Measurements from ENCODE around the gene STPG2.

Gene STPG2

GRCh38 chr4:97812768-97813167 is 330.5 kb downstream of the STPG2 start:
- Histone ChIP-seq H3K27ac (ENCODE audit: low read length) (no peak overlapping the region), H3K79me2 (ENCODE audit: low read length) (no peaks in the 10 kb centered on the region), H3K36me3 (replicated peaks; ENCODE audit: low read depth, low read length) (no peaks in the 10 kb centered on the region), H3K9me3 (ENCODE audit: insufficient read depth, low read length) (no peaks in the 10 kb centered on the region), H3K4me3 (ENCODE audit: low read length) (no peak overlapping the region), H3K9ac (ENCODE audit: low read length) (no peak overlapping the region), H4K20me1 (ENCODE audit: insufficient read depth, low read length) (no peaks in the 10 kb centered on the region), H2AFZ (ENCODE audit: low read depth, low read length) (no peak overlapping the region), H3K4me1 (ENCODE audit: low read length) (peaks cover 12% of the 10 kb centered on the region), H3K4me2 (ENCODE audit: low read length) (no peak overlapping the region), H3K27me3 (ENCODE audit: low read depth, low read length) (no peaks in the 10 kb centered on the region)
- TF ChIP-seq EZH2phosphoT487 (IDR thresholded peaks at IDR 0.05; ENCODE audit: low read depth) (no peak), CTCF (IDR thresholded peaks at IDR 0.05; ENCODE audit: low read depth, low read length) (no peak)

GRCh38 chr4:97786306-97786920 is 356.9 kb downstream of the STPG2 start:
- peaks cover 9% of the 10 kb centered on the region for H3K4me1 ChIP-seq (ENCODE audit: low read length)
- no peaks in the 10 kb centered on the region for H3K36me3 ChIP-seq (replicated peaks; ENCODE audit: low read depth, low read length)
- TF ChIP-seq EZH2phosphoT487 (IDR thresholded peaks at IDR 0.05; ENCODE audit: low read depth) (no peak), CTCF (IDR thresholded peaks at IDR 0.05; ENCODE audit: low read depth, low read length) (no peak)
- H3K9me3 ChIP-seq (ENCODE audit: insufficient read depth, low read length) = no peaks in the 10 kb centered on the region
- H3K27me3 ChIP-seq (ENCODE audit: low read depth, low read length) = no peaks in the 10 kb centered on the region
- H3K27ac ChIP-seq (ENCODE audit: low read length) = no peak overlapping the region
- no peak overlapping the region for H2AFZ ChIP-seq (ENCODE audit: low read depth, low read length)
- no peaks in the 10 kb centered on the region for H4K20me1 ChIP-seq (ENCODE audit: insufficient read depth, low read length)
- H3K9ac ChIP-seq (ENCODE audit: low read length) = no peak overlapping the region
- H3K4me3 ChIP-seq (ENCODE audit: low read length) = no peak overlapping the region
- H3K79me2 ChIP-seq (ENCODE audit: low read length) = no peaks in the 10 kb centered on the region
- no peak overlapping the region for H3K4me2 ChIP-seq (ENCODE audit: low read length)

GRCh38 chr4:97778174-97778573 is 365.1 kb downstream of the STPG2 start:
- H3K36me3 ChIP-seq (replicated peaks; ENCODE audit: low read depth, low read length) = no peaks in the 10 kb centered on the region
- H3K9me3 ChIP-seq (ENCODE audit: insufficient read depth, low read length) = no peaks in the 10 kb centered on the region
- no peak overlapping the region for H3K27ac ChIP-seq (ENCODE audit: low read length)
- H3K27me3 ChIP-seq (ENCODE audit: low read depth, low read length) = no peaks in the 10 kb centered on the region
- H3K4me2 ChIP-seq (ENCODE audit: low read length) = no peak overlapping the region
- no peak overlapping the region for H2AFZ ChIP-seq (ENCODE audit: low read depth, low read length)
- H3K4me1 ChIP-seq (ENCODE audit: low read length) = no peaks in the 10 kb centered on the region
- no peak overlapping the region for H3K9ac ChIP-seq (ENCODE audit: low read length)
- no peak for TF ChIP-seq CTCF (IDR thresholded peaks at IDR 0.05; ENCODE audit: low read depth, low read length)
- no peak for TF ChIP-seq EZH2phosphoT487 (IDR thresholded peaks at IDR 0.05; ENCODE audit: low read depth)
- no peaks in the 10 kb centered on the region for H4K20me1 ChIP-seq (ENCODE audit: insufficient read depth, low read length)
- H3K4me3 ChIP-seq (ENCODE audit: low read length) = no peak overlapping the region
- H3K79me2 ChIP-seq (ENCODE audit: low read length) = no peaks in the 10 kb centered on the region

- Histone ChIP-seq H3K27ac (ENCODE audit: low read length) (no peak overlapping the region), H3K4me1 (ENCODE audit: low read length) (no peaks in the 10 kb centered on the region), H4K20me1 (ENCODE audit: insufficient read depth, low read length) (no peaks in the 10 kb centered on the region), H3K4me3 (ENCODE audit: low read length) (no peak overlapping the region), H3K9ac (ENCODE audit: low read length) (no peak overlapping the region), H3K9me3 (ENCODE audit: insufficient read depth, low read length) (no peaks in the 10 kb centered on the region), H3K36me3 (replicated peaks; ENCODE audit: low read depth, low read length) (no peaks in the 10 kb centered on the region), H3K27me3 (ENCODE audit: low read depth, low read length) (no peaks in the 10 kb centered on the region), H3K79me2 (ENCODE audit: low read length) (no peaks in the 10 kb centered on the region), H3K4me2 (ENCODE audit: low read length) (no peak overlapping the region), H2AFZ (ENCODE audit: low read depth, low read length) (no peak overlapping the region)
- no peak for TF ChIP-seq EZH2phosphoT487 (IDR thresholded peaks at IDR 0.05; ENCODE audit: low read depth)
- TF ChIP-seq CTCF (IDR thresholded peaks at IDR 0.05; ENCODE audit: low read depth, low read length) = no peak
These were observed 368.8 kb downstream of the STPG2 start for GRCh38 chr4:97774347-97774989.

All from OCI-LY3 (cell line).